Right renal cortex interstitium (tissue), 3 donors: ENCODE results near the gene GNB1L. TPM values are rescaled to one million over a fixed set of nuclear protein-coding genes. Genes with fewer than 3 reads are reported as not detected.
"Not testable (repeated sequence)": the region's sequence is repeated elsewhere in the genome, so short reads cannot be mapped to it uniquely, and the experiment has no call there.

Source experiments
- DNase-seq, 3 donors: peaks; one replicate each; pipeline ENCODE4 v3.0.0-alpha.2; 2013; ENCODE audit warnings: low read depth in 3 of 3, low spot score in 2 of 3
- polyA plus RNA-seq, 3 donors: library from polyadenylated mRNA; unstranded; fragments of 120-200 nt; gene quantifications; one replicate each; pipeline ENCODE4 v1.2.1, GENCODE V29; 2013; ENCODE audit not compliant: insufficient read length in 3 of 3

Gene GNB1L
- polyA plus RNA-seq, 3 donors, result 2.3 to 3.5 (median 3.2) TPM

DNA sequence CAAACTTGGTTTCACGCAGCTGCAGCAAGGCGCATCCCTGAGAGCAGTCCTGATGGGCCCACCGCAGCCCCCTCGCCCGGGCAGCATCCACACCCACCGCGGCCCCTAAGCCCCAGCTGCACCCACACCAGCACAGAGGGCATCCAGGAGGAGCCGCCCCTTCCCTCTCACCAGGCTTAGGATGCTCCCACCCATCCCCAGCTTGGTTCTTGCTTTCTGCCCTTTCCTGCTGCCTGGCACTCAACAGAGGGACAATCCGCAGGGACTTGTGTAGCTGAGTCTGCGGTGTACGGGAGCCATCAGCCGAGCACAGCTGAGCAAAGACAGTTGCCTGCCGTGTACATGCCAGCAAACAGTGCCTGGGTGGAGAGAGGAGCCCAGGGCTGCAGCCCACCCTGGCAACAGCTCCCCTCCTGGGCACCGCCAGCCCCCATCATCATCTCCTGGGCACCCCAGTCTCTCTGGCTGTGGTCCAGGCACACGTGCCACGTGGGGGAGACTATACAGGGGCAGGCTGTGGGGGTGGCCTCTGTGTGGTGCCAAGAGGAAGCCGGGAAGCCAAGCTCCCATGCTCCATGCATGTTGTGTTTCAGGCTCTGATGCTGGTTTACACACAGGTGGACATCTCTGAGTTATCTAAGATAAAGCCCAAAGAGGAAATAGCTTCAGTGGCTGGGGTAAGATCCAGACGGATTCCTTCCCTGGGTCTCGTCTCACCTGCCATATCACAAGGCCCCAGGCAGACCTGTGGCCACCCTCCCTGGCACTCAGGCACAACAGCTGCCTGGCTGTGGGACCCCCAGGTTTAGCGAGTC is 36.0 kb upstream of the GNB1L start:
- no peak for DNase-seq

DNA sequence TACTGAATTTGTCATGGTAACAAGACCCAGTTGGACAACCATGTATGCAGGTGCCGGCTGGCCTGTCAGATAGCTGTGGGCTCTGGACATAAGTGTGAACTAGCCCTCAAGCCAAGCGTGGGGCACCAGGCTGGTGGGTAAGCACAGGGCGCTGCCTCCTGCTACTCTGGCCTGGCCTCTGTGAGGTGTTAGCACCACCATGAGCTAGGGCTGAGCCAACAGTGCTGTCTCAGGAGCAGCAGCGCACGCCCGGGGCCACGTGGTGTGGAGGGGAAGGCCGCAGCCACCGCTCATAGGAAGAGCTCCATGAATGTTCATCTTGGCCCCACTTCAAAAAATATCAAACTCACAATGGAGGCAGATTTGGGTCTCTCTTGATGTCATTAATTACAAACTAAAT is 35.3 kb upstream of the GNB1L start:
- DNase-seq, result no peak

DNA sequence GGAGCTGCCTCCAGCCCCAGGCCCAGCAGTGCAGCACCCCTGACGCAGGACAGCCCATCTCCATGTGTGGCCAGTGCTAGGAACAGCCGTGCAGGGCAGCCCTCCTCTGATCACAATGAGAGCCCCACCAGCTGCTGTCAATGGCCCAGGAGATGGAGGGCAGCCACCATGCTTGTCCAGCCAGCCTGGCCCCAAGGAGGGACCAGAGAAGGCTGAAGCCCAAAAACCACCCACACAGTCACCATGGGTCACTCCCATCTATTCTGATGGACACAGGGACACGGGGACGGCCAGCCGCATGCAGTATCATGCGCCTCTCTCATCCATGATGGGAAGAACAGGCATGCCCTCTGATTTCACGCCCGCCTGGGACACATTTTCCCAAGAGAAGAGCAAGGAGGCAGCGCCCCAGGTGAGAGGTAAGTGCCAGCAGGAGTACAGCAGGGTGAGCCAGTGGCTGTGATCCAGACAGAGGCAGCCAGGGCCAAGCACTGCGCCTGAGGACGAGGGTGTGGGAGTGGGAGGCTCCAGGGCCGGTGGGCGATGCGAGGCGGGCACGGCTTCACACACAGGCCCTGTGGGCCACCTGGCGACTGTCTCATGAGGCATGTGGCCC is 33.6 kb upstream of the GNB1L start:
- no peak for DNase-seq

DNA sequence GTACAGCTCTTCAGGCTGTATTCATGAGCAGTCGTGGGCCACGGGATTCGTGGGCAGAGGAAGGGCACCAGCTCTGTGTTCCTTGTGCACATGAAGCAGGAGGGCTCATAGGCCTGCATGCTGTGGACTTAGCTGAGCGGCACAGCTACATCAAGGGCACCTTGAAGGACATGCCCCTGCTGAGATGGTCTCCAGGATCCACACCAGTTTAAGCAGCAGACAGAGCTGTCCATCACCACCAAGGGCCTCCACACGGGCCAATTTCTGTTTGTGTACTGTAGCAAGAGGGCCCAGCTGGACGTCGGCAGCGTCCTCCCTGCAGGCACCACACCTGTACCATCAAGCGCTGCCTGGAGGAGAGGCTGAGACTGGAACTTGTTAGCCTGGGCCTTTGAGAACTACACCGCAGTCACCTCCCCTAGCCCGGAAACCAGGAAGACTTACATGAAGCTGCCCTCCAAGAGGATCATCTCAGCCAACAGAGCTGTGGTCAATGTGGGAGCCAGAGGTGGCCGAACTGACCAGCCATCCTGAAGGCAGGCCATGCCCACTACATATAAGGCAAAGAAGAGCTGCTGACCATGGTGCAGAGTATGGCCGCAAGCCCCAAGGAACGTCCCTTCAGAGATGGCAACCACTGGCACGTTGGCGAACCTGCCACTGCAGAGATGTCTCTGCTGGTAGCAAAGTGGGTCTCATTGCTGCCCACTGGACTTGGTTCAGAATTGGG is 32.7 kb upstream of the GNB1L start:
- DNase-seq, result no peak

GRCh38 chr22:19886605-19887255 is 32.1 kb upstream of the GNB1L start:
- no peak for DNase-seq

- no peak for DNase-seq
Measured at GRCh38 chr22:19885841-19886592, 31.3 kb upstream of the GNB1L start.

DNA sequence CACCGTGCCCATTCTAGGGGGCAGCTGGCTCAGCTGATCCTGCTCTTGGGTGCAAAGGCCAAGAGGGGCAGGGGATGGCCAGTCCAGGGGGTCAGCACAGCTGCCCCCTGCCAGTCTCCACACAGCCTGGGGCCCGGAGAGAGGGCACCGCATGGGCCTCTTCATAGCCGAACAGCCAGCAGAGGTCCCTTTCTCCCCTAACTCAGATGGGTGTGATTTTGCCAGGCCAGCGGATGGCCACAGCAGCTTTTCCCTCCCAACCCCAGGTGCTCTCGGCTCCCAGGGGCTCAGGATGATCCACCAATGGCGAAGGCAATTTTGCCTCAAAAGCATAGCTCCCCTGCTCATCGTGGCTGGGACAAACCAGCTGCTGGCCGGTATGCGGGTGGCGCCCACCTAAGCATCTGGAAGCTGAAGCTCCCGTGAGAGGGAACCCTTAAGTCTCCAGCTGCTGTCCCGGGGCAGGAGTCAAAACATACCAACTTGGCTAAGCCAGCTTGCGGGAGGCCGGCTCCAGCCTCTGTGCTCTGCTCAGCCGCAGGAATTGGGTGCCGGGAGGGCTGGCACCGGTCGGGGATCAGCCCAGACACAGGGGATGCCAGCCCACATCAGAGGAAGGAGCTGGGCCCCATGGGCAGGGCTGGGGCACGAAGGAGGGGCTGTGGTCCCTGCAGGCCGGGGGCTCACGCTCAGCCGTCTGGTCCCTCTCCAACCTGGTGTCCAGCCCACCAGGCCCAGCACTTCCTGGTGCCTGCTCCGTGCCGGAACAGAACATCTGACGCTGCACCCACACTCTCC is 30.5 kb upstream of the GNB1L start:
- no peak for DNase-seq

- DNase-seq, result no peak
Measured at GRCh38 chr22:19884161-19884953, 29.7 kb upstream of the GNB1L start.

GRCh38 chr22:19883446-19883845 is 28.8 kb upstream of the GNB1L start:
- not testable (repeated sequence) for DNase-seq

- DNase-seq, result no peak
Measured at GRCh38 chr22:19882446-19883381, 28.0 kb upstream of the GNB1L start.

- peak in 2 of 3 donors; percentile 55 to 72 for DNase-seq
Measured at GRCh38 chr22:19880786-19881569, 26.3 kb upstream of the GNB1L start.

DNA sequence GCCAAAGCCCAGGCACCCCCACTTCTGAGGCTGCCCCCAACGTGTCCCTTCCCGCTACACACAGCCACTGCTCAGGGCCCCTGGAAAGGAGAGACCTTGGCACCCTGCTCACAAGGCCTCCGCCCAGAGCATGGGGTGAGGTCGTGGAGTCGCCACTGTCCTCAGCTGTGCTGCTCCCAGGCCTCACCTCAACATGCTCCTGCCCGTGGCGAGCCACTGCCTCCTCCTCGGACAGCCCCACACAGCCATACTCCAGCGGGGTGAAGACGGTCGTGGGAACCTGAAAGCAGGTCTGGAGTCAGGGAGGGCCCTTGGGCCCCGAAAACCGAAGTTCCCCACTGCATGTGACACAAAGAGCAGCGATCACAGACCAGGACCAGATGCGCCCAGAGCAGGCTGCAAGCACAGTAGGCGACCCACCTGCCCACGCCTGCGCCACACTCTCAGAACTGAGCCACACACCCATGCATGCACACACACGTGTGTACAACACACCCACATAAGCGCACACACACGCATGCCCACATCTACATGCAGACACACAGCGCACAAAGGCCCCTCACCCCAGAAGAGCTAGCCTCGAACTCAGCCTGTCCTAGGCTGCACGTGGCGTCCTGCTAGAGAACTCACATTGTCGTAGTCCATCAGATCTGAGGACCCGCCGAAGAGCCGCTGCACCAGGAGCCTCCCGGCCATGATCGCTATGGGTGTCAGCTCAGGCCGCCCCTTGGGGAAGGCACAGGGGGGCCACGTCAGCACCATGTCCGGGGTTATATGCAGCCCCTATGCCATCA is 25.5 kb upstream of the GNB1L start:
- DNase-seq, result no peak

DNA sequence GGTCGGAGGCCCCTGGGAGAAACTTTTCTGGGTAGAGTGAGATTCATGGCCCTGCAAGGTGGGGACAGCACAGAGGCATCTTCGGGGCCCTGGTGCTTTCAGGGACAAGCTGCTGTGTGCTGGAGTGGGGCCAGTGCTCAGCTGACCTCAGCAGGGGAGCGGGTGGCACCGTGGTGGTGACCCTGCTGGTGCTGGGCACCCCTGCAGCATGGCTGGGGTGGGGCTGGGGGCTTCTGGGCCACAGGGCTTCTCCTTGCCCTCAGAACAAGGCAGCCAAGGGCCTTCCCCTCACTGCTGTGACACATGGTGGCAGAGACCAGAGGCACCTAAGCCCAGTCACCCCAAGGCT is 24.9 kb upstream of the GNB1L start:
- DNase-seq, result no peak

GRCh38 chr22:19879246-19879570 is 24.5 kb upstream of the GNB1L start:
- no peak for DNase-seq

DNA sequence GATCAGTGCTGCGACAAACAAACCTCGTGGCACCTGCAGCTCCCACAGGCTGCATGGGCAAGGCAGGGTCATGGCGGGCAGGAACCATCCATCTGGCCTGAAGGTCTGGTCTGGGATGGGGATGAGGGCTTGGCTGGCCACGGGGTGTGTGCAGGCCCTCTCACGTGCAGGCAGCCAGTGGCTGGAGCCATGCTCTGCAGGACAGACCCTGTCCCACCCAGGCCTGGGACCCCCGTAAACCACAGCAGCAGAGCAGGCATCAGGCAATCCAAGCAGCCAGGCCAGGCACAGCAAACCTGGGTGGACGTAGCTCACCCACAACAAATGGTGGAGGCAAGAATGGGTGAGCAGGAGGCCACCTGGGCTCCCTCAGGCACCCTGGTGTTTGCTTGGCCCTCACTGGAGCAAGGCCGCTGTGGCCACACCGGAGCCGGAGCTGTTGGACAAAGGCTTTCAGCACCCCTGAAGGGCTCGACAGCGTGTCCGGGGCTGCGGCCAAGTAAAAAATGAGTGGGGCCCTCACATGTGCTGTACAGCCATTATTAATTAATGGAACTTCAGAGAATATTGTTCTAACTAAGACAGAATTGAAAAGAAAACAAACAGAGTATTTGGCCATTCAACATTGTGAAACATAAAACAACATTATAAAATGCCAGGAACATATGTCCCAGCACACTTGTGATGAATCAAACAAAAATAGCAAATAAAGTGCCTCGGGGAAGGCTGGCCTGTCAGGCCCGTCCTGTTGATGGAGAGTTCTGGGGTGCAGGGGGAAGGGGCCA is 24.0 kb upstream of the GNB1L start:
- no peak for DNase-seq
